GM21529 (cell line): ENCODE results near the gene CT47A7.
"Not testable (repeated sequence)": the region's sequence is repeated elsewhere in the genome, so short reads cannot be mapped to it uniquely, and the experiment has no call there.

Experiments used
- ATAC-seq: cut with Tn5 transposase; IDR thresholded peaks from one replicate; pipeline ENCODE4 v1.9.1; 2021; ENCODE audit not compliant: unreplicated experiment

The CT47A7 gene

DNA sequence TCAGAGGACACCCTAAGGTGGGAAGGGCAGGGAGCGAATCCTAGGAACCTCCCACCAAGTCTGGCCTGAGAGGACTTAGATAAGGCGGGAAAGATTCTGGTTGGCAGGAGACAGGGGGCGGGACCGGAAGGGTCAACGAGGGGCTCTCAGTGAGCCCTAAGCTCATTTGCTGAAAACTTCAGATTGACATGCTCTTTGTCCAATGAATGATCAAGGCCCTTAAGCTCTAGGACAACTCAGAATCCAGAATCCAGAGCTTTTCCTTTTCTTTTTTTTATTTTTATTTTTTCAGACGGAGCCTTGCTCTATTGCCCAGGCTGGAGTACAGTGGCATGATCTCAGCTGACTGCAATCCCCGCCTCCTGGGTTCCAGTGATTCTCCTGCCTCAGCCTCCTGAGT is at the start of gene CT47A7:
CT47A7 (minus strand) TSS at position 101 of the 400 bp plus-strand sequence. CDS start 255 bp downstream, outside the sequence.
- ATAC-seq = not testable (repeated sequence)

DNA sequence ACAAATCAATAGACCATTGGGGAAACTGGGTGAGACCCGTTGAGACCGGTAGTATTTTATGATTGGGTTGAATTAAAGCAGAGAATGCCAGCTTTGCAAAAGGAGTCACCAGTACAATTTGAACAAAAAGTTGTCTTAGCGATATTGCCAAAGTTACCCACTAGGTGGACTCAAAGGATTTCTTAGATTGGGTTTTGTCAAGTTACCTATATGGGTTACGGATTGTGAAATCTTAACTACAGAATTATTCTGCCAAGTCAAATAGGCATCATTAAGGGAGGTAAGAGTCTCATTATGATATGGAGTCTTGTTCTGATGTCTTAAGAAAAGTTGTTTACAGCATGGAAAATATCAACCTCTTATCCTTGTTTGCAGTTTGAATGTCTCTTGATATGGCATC is 44.2 kb upstream of the CT47A7 start:
- ATAC-seq = no peak

DNA sequence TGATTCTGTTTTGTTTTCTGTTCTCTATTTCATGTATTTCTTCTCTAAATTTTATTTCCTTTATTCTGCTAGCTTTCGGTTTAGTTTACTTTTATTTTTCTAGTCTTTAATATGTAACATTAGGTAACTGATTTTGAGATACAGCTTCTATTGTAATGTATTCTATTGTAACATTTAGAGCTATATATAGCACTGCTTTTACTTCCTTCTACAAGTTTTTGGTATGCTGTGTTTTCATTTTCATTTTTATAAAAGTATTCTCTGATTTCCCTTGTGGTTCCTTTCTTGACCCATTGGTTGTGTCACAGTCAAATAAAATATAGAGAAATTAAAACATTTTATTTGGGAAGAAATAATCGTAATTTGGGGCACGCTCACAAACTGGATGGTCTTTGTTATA is 43.0 kb upstream of the CT47A7 start:
- peak; percentile 56 for ATAC-seq

DNA sequence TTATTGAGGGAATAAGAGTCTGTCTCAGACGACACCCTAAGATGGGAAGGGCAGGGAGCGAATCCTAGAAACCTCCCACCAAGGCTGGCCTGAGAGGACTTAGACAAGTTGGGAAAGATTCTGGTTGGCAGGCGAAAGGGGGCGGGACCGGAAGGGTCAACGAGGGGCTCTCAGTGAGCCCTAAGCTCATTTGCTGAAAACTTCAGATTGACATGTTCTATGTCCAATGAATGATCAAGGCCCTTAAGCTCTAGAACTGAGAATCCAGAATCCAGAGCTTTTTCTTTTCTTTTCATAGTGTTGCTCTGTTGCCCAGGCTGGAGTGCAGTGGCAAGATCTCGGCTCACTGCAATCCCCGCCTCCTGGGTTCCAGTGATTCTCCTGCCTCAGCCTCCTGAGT is 29.3 kb upstream of the CT47A7 start, which contains the start of gene CT47A1:
CT47A1 (minus strand) TSS at position 101 of the 400 bp plus-strand sequence. CDS start 231 bp downstream, outside the sequence.
- not testable (repeated sequence) for ATAC-seq
